WTC11 (cell line): Measurements from ENCODE around the gene IL4R. TPM values are rescaled to one million over a fixed set of nuclear protein-coding genes. Genes with fewer than 3 reads are reported as not detected.

ENCODE experiments used
- ATAC-seq: fragments of 200-7000 bp; cut with Tn5 transposase; 2 replicates; pipeline ENCODE4 v1.10.0; 2021; ENCODE audit warnings: mild to moderate bottlenecking, moderate library complexity
- CTCF ChIA-PET: fragments of 300-600 bp; sonication (Branson Sonifier 250); formaldehyde crosslinking; loops from one replicate; lab custom pipeline; 2021; ENCODE audit warnings: antibody characterized with exemption; lab: Charles Lee
- POLR2A ChIA-PET: fragments of 350-600 bp; sonication (Branson Sonifier 250); formaldehyde crosslinking; loops from one replicate; lab custom pipeline; 2021; ENCODE audit warnings: antibody characterized with exemption; lab: Charles Lee
- DNase-seq: peaks from one replicate; pipeline ENCODE4 v3.0.0; 2021; ENCODE audit warnings: low spot score
- H3K27ac Mint-ChIP-seq: 2 replicates; pipeline ENCODE4 v1.8.0; 2021; ENCODE audit warnings: mixed read lengths
- H3K27me3 Mint-ChIP-seq: 2 replicates; pipeline ENCODE4 v1.8.0; 2021; ENCODE audit warnings: low read depth, mild to moderate bottlenecking, moderate library complexity, mixed read lengths
- H3K36me3 Mint-ChIP-seq: 2 replicates; pipeline ENCODE4 v1.8.0; 2021; ENCODE audit warnings: mixed read lengths
- H3K4me1 Mint-ChIP-seq: 2 replicates; pipeline ENCODE4 v1.8.0; 2022; ENCODE audit warnings: mixed read lengths
- H3K4me3 Mint-ChIP-seq: 2 replicates; pipeline ENCODE4 v1.8.0; 2021; ENCODE audit warnings: mild to moderate bottlenecking, moderate library complexity, mixed read lengths
- H3K9me3 Mint-ChIP-seq: 2 replicates; pipeline ENCODE4 v1.8.0; 2021; ENCODE audit warnings: mixed read lengths
- ATF1 ChIP-seq: sonication (generic); formaldehyde crosslinking; IDR thresholded peaks from 2 replicates; pipeline ENCODE4 v1.8.1; 2023; ENCODE audit warnings: mild to moderate bottlenecking, moderate library complexity, missing genetic modification reagents
- ATF3 ChIP-seq: sonication (generic); formaldehyde crosslinking; conservative IDR thresholded peaks from 2 replicates; pipeline ENCODE4 v1.8.1; 2022; ENCODE audit warnings: mild to moderate bottlenecking, missing genetic modification reagents
- CREB1 ChIP-seq: sonication (generic); formaldehyde crosslinking; IDR thresholded peaks from 2 replicates; pipeline ENCODE4 v1.8.0; 2023; ENCODE audit warnings: mild to moderate bottlenecking, missing genetic modification reagents
- E2F4 ChIP-seq: sonication (generic); formaldehyde crosslinking; IDR thresholded peaks from 2 replicates; pipeline ENCODE4 v1.8.1; 2022; ENCODE audit warnings: low read depth, mild to moderate bottlenecking, moderate library complexity, missing genetic modification reagents, borderline replicate concordance
- EMX1 ChIP-seq: fragments of 250-450 bp; sonication (Bioruptor Pico); IDR thresholded peaks from 2 replicates; pipeline ENCODE4 v1.8.0; 2021; ENCODE audit warnings: mild to moderate bottlenecking
- GTF2I ChIP-seq: fragments of 250-450 bp; sonication (Bioruptor Pico); conservative IDR thresholded peaks from 2 replicates; pipeline ENCODE4 v1.4.0; 2021; ENCODE audit warnings: mild to moderate bottlenecking
- HMGXB4 ChIP-seq: sonication (generic); formaldehyde crosslinking; IDR thresholded peaks from 2 replicates; pipeline ENCODE4 v1.8.1; 2023; ENCODE audit warnings: mild to moderate bottlenecking, moderate library complexity, missing genetic modification reagents
- IRF1 ChIP-seq: sonication (generic); formaldehyde crosslinking; IDR thresholded peaks from 2 replicates; pipeline ENCODE4 v1.8.0; 2023; ENCODE audit warnings: missing genetic modification reagents
- IRF2 ChIP-seq: sonication (generic); formaldehyde crosslinking; IDR thresholded peaks from 2 replicates; pipeline ENCODE4 v1.8.0; 2022; ENCODE audit warnings: low read depth, missing genetic modification reagents, borderline replicate concordance
- JAZF1 ChIP-seq: fragments of 250-450 bp; sonication (Bioruptor Pico); IDR thresholded peaks from 2 replicates; pipeline ENCODE4 v1.9.0; 2021; ENCODE audit warnings: moderate library complexity, mild to moderate bottlenecking, inconsistent platforms
- NR2C2 ChIP-seq: sonication (generic); formaldehyde crosslinking; IDR thresholded peaks from 2 replicates; pipeline ENCODE4 v1.8.0; 2022; ENCODE audit warnings: mild to moderate bottlenecking, missing genetic modification reagents
- NR3C1 ChIP-seq: sonication (generic); formaldehyde crosslinking; conservative IDR thresholded peaks from 2 replicates; pipeline ENCODE4 v1.8.1; 2023; ENCODE audit warnings: low read depth, mild to moderate bottlenecking, missing genetic modification reagents
- SP1 ChIP-seq: sonication (generic); formaldehyde crosslinking; conservative IDR thresholded peaks from 2 replicates; pipeline ENCODE4 v1.8.1; 2022; ENCODE audit warnings: missing genetic modification reagents
- ZBTB43 ChIP-seq: sonication (generic); formaldehyde crosslinking; IDR thresholded peaks from 2 replicates; pipeline ENCODE4 v1.8.1; 2023; ENCODE audit warnings: mild to moderate bottlenecking, missing genetic modification reagents
- ZNF138 ChIP-seq: sonication (generic); formaldehyde crosslinking; conservative IDR thresholded peaks from 2 replicates; pipeline ENCODE4 v1.8.1; 2022; ENCODE audit warnings: mild to moderate bottlenecking, moderate library complexity, missing genetic modification reagents
- ZNF219 ChIP-seq: sonication (generic); formaldehyde crosslinking; IDR thresholded peaks from 2 replicates; pipeline ENCODE4 v1.8.0; 2023; ENCODE audit warnings: missing genetic modification reagents, mild to moderate bottlenecking, borderline replicate concordance
- ZNF425 ChIP-seq: fragments of 250-450 bp; sonication (Bioruptor Pico); conservative IDR thresholded peaks from 2 replicates; pipeline ENCODE4 v1.9.0; 2021; ENCODE audit warnings: mild to moderate bottlenecking
- ZSCAN18 ChIP-seq: fragments of 250-450 bp; sonication (Bioruptor Pico); IDR thresholded peaks from 2 replicates; pipeline ENCODE4 v2.1.2; 2022; ENCODE audit warnings: mild to moderate bottlenecking, moderate library complexity
- total RNA-seq: library from RNA; stranded (reverse); gene quantifications from 3 replicates; pipeline ENCODE4 v1.2.3, GENCODE V29; 2021

Gene IL4R
- total RNA-seq, 1 experiment from 2014 or later = 28.7 TPM

- H3K27ac Mint-ChIP-seq = no peak overlapping the region
- ChIA-PET POLR2A (no interaction called here), CTCF (interaction anchor here (1.6 kb wide), 1 partner anchor 78 kb away, joined by 5 read pairs; no protein-coding TSS in a partner anchor)
Measured at GRCh38 chr16:27290562-27290961, 23.2 kb upstream of the IL4R start.

GRCh38 chr16:27291106-27291505 is 22.7 kb upstream of the IL4R start:
- ChIA-PET POLR2A (no interaction called here), CTCF (no interaction called here)
- Mint-ChIP-seq H3K4me1 (no peaks in the 10 kb centered on the region), H3K9me3 (peaks cover 6% of the 10 kb centered on the region), H3K27ac (no peak overlapping the region), H3K36me3 (no peaks in the 10 kb centered on the region), H3K4me3 (no peak overlapping the region), H3K27me3 (no peaks in the 10 kb centered on the region)
- ATAC-seq = no peak
- no peak for DNase-seq
- no peak for TF ChIP-seq ZNF425
- TF ChIP-seq ZBTB43 (CRISPR knock-in tag) = no peak
- no peak for TF ChIP-seq CREB1 (CRISPR knock-in tag)
- no peak for TF ChIP-seq ATF1 (CRISPR knock-in tag)
- no peak for TF ChIP-seq ATF3 (CRISPR knock-in tag)
- TF ChIP-seq NR2C2 (CRISPR knock-in tag) = no peak
- no peak for TF ChIP-seq IRF2 (CRISPR knock-in tag)
- TF ChIP-seq NR3C1 = no peak
- TF ChIP-seq ZNF138 = no peak

More at GRCh38 chr16:27290562-27290961, 23.2 kb upstream of the IL4R start:
- H3K4me3 Mint-ChIP-seq = no peak overlapping the region
- ATAC-seq = no peak
- no peak for DNase-seq
- no peaks in the 10 kb centered on the region for H3K27me3 Mint-ChIP-seq
- H3K9me3 Mint-ChIP-seq = peaks cover 6% of the 10 kb centered on the region
- no peak for TF ChIP-seq ZNF425
- no peak for TF ChIP-seq ZSCAN18 (CRISPR knock-in tag)
- no peak for TF ChIP-seq JAZF1 (CRISPR knock-in tag)
- no peak for TF ChIP-seq EMX1 (CRISPR knock-in tag)
- no peak for TF ChIP-seq GTF2I (CRISPR knock-in tag)
- no peak for TF ChIP-seq ZNF219 (CRISPR knock-in tag)
- no peak for TF ChIP-seq E2F4 (CRISPR knock-in tag)
- no peak for TF ChIP-seq IRF1 (CRISPR knock-in tag)
- TF ChIP-seq NR3C1 = no peak
- no peak for TF ChIP-seq HMGXB4 (CRISPR knock-in tag)
- no peak for TF ChIP-seq SP1 (CRISPR knock-in tag)
- no peaks in the 10 kb centered on the region for H3K4me1 Mint-ChIP-seq
- H3K36me3 Mint-ChIP-seq = no peaks in the 10 kb centered on the region
